Activated naive CD8-positive, alpha-beta T cell treated with anti-CD3 and anti-CD28 coated beads, Interleukin-2, amount 50 U/mL, for 16 hours (primary cell): ENCODE results near the gene BHLHE23.
"Not testable (repeated sequence)": the region's sequence is repeated elsewhere in the genome, so short reads cannot be mapped to it uniquely, and the experiment has no call there.

Experiments
- DNase-seq: peaks from one replicate; pipeline ENCODE4 v3.0.0-alpha.2; 2020; ENCODE audit warnings: low read depth, low spot score

BHLHE23 gene

GRCh38 chr20:62961310-62961783 is 45.4 kb downstream of the BHLHE23 start:
- DNase-seq = no peak

- DNase-seq = not testable (repeated sequence)
Observed at GRCh38 chr20:62960446-62961309, 46.1 kb downstream of the BHLHE23 start.

GRCh38 chr20:62959998-62960436 is 46.7 kb downstream of the BHLHE23 start:
- DNase-seq = no peak

GRCh38 chr20:62959101-62959971 is 47.4 kb downstream of the BHLHE23 start:
- no peak for DNase-seq

- DNase-seq = no peak
Observed at GRCh38 chr20:62958388-62959100, 48.2 kb downstream of the BHLHE23 start.

- DNase-seq = no peak
Observed at GRCh38 chr20:62957136-62958117, 49.3 kb downstream of the BHLHE23 start.

- no peak for DNase-seq
Observed at GRCh38 chr20:62956387-62957135, 50.2 kb downstream of the BHLHE23 start.
